CD4-positive, alpha-beta T cell treated with Interleukin-2 at 100 ng/mL for 4 hours (primary cell): ENCODE results near the gene NAPSA.

Source experiments
- DNase-seq: peaks from one replicate; pipeline ENCODE4 v3.0.0-alpha.2; 2020; ENCODE audit warnings: low spot score

The NAPSA gene

DNA sequence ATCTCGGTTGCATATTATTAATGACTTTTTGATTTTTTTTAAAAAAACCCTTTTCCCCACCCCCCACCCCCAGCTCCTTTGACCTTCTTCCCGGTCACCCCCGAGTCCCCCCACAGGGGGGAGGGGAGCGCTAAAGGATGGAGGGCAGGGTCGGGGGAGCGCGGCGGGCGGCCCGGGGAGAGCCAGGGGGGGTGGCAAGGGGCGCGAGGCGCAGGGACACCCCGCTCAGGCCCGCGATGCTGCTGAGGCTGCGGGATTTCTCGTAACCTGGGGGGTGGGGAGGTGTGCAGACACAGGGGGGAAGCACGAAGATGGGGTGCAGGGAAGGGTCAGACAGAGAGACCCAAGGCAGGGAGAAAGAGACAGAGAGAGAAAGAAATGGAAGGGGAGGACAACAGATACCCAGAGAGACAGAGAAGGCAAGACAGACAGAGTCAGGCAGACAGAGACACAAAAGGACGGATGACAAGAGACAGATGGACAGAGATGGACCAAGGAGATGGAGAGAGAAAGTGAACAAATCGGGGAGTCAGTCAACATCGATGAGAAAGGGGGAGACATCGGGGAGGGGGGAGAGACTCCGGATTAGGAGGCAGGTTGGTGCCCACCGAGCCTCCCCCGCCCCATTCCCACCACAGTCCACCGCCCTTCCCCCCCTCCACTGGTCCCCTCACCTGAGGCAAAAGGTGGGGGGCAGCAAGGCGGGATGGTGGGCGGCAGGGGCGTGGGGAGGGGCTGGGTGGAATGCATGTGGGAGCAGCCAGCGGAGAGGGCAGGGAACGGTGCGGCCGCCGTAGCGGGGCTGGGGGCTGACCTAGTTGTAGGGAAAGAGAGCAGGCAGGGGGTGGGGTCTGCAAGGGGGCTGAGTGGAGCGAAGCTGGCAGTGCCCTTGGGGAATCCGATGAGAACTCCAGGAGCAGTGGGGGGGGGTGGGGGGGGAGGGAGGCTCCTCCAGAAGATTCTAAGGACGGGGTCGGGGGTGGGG, 50.4 kb downstream of the NAPSA start:
- no peak for DNase-seq

DNA sequence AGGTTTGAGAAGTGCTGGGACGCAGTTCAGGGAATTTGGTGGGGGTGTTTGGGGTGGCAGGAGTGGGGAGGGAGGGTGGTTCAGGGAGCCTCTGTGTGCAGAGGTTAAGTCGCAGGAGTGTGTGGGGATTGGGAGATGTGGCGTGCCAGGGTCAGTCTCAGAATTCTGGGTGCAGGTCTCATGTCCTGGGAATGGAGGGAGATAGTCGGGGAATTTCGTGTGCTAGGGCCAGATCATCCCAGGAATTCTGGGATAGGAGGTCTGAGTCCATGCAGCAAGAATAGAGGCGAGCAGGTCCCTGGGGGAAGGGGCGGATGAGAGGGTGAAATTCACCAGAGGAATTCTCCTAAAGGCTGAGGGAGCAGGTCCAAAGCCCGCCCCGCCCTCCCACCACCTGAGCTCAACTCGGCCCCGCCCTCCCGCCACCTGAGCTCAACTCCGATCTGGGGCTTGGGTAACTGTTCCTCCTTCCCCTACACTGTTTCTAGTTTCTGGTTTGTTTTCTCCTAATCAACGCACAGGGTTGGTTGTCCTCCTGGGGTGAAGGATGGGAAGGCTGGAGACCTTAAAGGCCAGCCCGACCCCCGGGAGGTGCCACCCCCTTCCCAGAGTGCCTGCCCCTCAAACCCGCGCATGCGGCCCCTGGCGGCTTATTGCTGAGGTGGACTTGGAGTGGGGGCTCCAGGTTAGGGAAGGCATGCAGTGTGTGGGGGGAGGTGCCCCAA, 51.5 kb downstream of the NAPSA start:
- no peak for DNase-seq

DNA sequence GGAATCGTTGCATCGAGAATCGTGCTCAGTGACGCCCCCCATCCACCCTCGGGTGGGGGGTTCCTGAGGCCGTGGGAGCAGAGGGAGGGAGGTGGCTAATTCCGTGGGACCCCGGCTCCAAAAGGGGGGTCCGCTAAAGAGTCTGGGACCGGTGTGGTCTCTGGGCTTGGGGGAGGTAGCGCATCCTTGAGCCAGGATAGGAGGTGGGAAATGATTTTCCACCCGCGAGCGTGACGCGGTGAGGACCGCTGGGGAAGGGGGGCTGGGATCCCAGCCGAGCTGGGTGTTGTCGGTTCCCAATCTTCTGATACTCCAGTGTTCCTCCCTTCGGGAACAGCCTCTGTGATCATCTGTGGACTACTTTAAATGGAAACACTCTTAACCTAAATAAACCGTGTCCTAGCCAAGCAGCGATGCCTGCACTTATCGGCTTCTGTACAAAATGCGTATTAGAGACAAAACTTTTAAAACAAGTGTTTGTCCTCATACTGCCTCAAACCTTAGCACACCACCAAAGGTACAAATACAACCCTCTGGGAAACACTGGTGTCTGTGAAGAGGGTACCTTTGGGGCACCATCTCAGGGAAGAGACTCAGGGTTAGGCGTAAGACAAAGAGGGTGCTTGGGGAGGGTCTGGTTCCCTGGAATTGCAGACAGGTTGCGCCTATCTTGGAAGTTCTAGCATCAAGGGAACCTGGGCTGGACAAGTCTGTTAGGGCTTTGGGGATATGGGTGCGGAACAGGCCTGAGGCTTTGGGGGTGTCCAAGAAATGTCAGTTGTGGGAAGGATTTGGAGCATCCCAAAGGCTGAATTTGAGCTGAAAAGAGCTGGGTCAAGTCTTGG, 52.2 kb downstream of the NAPSA start:
- DNase-seq, result no peak

DNA sequence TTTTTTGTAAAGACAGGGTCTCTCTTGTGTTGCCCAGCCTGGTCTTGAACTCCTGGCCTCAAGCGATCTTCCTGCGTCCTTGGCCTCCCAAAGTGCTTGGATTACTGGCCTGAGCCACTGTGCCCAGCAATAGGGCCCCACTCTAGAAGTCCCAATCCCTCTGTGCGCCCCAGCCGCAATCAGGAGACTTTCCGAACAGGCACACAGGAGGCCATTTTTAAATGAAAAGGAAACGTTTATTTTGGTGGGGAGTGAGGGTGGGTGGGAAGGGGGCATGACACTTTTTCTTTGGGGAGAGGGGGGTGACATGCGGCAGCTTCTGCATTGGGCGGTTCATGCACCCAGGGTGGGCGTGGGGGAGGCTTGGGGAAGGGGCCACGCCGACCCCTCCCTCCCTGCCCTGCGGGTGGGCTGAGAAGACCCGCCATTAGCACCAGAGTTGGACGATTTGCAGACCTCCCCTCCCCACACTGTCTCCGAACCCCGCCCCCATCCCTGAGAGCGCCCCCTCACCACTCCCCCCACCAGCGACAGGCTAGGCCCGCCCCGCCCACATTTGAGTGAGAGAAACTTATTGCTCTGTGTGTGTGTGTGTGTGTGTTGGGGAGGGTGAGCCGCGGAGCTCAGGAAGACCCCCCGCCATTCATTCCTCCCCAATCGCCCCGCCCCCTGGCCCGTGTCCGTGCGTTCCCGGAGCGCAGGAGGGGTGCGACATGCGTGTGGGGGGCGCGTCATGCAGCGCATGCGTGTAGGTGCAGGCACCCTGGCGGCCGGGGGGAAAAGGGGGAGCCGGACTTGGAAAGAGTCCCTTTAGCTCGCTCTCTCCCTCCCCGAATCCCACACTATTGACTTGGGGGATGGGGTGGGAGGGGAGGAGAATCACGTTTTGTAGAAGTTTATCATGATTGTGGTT, 53.5 kb downstream of the NAPSA start:
- no peak for DNase-seq

DNA sequence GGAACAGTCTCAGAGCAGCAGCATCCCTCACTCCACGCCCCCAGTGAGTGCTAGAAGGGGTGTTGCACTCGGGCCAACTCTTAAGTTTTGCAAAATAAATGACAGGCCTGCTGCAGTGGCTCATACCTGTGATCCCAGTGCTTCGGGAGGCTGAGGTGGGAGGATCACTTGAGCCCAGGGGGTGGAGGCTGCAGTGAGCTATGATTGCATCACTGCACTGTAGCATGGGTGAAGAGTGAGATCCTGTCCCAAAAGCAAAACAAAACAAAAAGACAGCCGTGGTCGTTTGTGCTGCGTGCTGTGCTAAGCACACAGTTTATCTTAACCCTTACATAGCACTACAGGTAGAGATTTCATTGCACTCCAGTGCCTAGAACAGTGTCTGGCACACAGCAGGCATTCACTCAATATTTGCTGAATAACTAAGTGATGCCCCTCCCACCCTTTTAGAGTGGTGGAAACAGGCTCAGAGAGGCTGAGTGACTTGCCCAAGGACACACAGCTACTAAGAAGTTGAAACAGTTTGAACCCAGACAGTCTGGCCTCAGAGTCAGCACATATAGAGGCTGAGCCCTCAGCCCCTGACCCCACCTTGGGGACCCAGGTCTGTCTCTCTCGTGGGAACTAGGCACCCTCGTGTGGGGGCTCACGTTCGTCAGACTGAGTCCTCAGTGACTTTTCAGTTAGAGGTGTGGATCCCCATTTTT, 54.5 kb downstream of the NAPSA start:
- no peak for DNase-seq

DNA sequence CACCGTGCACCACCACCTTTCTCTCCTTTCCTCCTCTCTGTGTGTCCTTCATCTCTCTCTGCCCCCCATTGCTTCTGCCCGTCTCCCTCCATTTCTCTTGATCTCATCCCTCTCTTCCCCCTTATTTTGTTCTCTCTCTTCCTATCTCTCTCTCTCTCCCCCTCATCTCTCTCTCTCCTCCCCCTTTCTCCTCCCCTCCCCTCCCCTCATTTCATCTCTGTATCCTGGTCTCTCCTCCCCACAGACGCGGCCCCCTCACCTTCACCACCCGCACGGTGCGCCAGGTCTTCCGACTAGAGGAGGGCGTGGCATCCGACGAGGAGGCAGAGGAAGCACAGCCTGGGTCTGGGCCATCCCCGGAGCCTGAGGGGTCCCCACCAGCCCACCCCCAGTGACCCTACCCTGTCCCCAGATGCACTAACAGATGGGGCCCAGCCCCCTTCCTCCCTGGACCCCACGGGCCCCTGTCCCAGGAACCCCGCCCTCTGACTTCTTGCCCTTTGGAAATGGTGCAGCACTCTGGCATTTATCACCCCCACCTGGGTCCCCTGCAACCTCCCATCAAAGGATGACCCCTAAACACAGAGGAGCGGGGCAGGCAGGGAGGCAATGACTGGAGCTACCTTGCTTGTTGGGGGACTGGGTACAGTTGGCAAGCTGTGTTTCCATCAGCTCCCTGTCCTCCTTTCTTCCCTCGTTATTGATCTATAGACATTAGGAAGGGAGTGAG, 55.9 kb downstream of the NAPSA start:
- no peak for DNase-seq

DNA sequence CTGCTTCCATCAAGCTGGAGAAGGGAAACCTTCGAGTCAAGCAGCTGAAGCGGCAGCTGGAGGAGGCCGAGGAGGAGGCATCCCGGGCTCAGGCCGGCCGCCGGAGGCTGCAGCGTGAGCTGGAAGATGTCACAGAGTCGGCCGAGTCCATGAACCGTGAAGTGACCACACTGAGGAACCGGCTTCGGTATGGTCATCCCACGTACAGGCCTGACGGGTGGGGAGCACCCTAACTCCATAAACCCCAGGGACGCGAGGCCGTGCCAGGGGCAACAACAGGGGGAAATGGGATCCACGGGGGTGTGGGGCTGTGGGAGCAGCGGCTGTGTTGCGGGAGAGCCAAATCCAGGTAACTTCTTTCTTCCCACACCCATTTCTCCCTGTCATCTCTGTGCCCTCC, 56.4 kb downstream of the NAPSA start:
- no peak for DNase-seq
